ENCODE results near the gene GIMAP2.

DNA sequence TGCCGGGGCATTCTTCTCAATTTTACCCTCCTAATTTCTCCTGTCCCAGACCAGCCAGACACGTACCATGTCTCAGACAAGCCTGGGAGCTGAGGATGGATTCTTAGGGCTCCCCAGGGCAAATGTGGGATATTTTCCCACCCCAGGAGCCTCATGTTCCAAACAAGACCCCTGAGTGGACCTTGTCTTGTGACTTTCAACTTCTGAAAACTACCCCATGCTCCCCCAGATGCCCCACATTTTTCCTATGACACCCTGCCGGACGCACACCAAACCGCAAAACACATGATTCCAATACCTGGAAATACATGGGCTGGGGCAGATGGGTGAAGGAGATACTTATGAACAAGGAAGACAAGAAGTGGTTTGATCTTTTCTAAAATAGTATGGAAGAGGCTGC is 52.6 kb downstream of the GIMAP2 start:
- TF ChIP-seq, protein P1, sequence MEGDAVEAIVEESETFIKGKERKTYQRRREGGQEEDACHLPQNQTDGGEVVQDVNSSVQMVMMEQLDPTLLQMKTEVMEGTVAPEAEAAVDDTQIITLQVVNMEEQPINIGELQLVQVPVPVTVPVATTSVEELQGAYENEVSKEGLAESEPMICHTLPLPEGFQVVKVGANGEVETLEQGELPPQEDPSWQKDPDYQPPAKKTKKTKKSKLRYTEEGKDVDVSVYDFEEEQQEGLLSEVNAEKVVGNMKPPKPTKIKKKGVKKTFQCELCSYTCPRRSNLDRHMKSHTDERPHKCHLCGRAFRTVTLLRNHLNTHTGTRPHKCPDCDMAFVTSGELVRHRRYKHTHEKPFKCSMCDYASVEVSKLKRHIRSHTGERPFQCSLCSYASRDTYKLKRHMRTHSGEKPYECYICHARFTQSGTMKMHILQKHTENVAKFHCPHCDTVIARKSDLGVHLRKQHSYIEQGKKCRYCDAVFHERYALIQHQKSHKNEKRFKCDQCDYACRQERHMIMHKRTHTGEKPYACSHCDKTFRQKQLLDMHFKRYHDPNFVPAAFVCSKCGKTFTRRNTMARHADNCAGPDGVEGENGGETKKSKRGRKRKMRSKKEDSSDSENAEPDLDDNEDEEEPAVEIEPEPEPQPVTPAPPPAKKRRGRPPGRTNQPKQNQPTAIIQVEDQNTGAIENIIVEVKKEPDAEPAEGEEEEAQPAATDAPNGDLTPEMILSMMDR (IDR thresholded peaks at IDR 0.05), result no peak
- no peak for TF ChIP-seq POLR2A (IDR thresholded peaks at IDR 0.05)
